Amniotic epithelial cell (primary cell): ENCODE data around the gene SEMA6C.

ENCODE experiments used
- DNase-seq: peaks from one replicate; pipeline ENCODE4 v3.0.0-alpha.2; 2010; ENCODE audit warnings: low read depth

Gene SEMA6C

DNA sequence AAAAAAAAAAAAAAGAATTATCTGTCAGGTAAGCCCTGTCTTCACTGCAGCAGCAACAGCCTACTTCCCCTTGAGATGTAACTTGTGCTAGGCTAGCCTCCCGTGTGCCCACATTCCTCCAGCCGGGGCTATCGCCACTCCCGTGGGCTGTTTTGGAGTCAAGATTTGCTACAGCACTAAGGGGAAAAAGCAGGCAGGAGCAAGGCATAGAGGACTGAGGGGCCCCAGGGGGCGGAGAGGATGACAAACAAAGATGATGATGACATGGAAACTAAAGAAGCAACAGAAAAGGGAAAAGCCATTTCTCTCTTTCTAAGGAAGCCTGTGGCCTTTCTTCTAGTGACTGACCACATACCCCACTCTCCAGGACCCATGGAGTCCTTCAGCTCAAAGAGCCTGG, 11.9 kb upstream of the SEMA6C start:
- no peak for DNase-seq

DNA sequence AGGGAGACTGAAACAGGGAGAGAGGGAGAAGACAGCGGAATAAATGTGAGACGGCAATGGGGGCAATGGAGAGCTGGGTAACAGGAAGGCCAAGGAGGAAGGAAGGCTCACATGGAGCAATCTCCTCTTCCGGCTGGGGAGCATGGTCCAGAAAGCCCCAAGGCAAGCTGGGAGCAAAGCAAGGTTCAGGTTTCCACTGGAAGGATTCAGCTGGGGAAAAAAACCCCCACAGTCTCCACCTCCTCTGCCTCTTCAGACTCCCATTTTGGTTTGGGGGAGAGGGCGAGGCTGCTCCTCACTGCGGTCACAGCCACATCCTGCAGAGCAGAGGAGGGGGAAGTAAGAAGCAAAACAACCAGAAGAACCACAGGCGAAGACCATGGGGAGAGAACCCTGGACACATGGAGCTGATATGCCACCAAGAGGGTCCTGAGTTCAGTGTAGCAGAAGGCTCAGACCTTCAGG, 10.7 kb upstream of the SEMA6C start:
- no peak for DNase-seq

DNA sequence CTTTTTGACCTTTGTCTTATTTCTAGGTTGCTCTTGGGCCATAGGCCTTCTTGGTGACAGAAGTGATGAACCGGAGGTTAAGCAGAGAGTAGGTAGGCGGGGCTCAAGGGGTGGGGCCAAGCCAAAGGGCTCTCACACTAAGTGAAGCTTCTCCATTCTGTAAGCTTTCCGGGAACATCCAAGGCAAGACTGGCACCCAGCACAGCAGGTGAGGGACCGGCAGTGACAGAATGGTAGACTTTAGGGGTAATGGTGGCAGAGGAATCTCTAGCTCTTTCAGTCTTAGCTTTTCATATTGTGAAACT, 10.0 kb upstream of the SEMA6C start, which contains the start of gene TNFAIP8L2:
Gene TNFAIP8L2, plus strand, starts transcription at position 135 of the 305 bp plus-strand sequence. CDS start 2,049 bp downstream, outside the sequence.
- no peak for DNase-seq

DNA sequence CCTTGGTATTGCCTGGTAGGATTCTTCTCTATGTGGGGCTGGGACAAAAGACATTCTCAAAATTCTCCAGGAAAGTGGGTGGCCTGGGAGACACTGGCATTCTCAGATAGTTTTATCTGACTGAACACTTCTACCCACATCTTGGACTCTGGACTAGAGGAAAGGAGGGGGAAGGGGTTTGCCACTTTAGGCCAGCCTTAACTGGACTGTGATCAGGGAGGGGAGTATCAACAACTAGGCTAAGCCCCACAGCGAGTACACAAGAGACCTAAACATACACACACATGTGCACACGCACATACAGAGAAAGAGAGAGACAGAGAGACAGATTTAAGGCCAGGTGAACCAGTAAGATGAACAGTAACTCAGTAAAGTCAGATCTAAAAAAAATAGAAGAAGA, 1.2 kb upstream of the SEMA6C start:
- no peak for DNase-seq

DNA sequence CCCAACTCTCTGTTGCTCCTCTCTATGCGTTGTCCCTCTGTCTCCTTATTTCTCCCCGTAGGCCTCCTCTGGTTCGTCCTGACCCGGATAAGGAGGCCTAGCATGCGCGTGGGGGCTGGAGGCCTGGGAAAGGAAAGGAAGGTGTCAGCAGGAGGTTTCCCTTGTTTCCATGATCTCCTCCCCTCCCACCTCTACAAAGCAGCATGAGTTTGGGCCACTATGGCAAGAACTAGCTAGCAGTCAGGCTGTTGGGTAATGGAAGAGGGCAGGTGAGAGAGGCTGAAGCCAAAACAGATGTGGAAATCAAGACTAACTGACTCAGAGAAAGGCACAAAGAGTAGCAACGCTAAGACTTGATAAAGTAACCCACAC, 687 bp upstream of the SEMA6C start:
- DNase-seq, result peak; percentile 75

DNA sequence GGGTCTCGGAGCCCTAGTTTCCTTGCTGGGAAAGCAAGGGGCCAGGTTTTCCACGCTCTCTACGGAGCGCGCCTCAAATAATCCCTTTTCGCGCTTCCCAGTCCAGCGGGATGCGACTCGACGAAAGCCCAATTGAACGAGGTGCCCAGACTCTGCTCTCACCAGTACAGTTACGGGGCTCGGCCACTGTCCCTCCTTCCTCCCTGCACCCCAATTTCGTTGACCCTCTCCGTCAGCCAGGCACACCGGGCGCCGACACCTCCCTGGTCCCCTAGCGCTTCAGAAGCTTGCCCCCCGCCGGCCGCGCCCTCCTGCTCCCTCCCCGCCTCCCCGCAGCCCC, 389 bp downstream of the SEMA6C start:
- DNase-seq, result no peak

DNA sequence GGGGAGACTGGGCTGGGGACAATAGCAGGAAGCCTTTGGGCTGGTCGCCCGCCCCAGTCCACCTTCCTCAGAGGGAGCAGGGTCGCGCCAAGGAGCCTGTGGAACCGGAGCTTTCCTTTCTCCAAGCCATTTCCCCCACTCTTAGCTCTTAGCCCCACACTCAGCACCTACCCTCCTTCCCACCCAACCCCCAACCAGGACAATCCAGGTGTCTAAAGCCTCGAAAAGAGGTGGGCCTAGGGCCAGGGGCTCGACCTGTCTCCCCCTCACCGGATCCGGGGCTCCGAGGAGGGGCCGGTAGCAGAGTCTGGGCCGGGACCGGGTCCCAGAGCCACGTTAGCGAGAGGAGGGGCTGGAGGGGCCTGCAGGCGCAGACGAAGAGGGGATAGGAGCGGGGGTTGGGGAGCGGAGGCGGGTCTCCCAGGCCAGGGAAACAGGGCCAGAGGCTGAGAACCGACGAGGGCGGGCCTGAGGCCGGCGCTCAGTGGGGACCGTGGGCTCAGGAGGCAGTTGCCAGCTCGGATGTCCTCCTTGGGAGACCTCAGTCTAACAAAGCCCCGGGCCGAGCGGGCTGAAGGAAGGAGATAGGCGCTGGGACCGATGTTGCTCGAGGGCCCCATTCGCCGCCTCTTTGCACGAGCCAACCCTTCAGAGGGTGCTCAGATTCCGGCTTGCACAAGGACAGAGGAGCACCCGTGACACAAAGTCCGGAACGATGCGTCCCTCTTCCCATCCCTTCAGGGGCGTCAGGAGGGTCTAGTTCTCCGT, 943 bp downstream of the SEMA6C start:
- no peak for DNase-seq

DNA sequence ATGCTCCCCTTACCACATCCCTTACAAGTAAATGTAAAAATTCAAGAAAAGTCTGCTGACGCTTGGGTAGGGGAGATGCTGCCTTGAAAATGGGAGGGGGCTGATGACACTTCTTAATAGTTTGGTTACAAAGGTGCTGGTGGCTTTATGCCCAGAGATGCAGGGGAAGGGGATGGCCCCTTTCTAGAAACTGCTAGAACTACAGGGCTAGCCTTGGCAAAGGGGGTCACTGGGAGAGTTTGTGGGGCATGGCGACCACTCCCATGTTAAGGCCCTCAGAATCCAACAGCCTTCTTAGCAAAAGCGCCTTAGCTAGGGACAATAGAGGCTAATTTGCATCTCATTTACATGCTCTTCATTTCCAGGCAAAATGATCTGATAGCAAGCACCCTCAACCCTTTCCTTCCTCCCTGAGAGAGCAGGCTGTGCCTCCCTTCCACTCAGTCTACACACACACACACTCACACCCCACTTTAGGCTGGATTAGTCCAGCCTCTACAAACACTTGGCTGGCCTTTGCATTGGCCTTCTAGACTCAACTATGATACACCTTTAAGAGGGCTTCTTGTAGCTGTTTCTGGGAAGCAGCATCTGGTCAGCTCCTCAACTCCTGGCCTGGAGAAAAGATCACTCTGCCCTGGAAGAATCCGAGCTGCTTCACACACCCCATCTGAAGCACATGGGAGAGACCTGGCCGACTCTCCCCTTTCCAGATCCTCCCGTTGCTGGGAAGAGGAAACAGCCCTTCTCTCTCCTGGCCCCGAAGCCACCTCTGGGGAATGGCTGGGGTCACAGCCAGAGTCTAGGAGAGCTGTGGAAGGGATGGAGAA, 1.7 kb downstream of the SEMA6C start:
- no peak for DNase-seq

DNA sequence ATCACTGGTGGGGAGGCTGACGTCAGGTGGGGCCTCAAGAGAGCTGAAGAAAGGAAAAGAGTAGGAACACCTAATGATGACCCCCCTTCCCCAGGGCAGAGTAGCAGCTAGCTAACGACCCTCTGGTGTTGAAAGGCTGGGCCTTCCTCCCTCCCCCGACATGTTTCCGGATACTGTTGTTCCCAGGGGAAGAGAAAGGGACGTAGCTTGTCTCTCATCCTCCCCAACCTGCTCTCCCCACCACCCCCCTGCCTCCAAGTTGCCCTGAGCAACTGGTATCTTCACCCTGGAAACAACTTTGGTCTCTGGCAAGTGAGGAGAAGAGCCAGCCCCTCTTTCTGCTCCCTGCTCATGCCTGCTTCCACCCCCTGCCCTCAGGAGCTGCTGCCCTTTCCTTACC, 2.4 kb downstream of the SEMA6C start:
- DNase-seq, result no peak

DNA sequence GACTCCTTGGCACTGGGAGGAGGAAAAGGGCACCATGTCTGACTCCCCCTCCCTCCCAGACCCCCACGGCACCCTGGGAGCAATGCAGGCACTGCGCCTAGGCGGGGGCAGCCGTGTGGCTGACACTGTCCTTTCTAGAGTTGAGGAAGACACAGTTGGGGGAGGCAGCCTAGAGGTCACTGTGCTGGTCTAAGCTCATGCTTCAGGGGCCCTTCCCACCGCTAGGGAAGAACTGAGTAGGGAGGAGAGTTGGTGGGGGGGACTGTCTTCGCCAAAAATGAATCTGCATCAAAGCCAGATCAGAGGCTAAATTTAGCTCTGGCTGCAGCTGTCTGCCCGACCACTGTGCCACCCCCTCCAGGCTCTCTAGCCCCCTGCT, 3.4 kb downstream of the SEMA6C start:
- no peak for DNase-seq

DNA sequence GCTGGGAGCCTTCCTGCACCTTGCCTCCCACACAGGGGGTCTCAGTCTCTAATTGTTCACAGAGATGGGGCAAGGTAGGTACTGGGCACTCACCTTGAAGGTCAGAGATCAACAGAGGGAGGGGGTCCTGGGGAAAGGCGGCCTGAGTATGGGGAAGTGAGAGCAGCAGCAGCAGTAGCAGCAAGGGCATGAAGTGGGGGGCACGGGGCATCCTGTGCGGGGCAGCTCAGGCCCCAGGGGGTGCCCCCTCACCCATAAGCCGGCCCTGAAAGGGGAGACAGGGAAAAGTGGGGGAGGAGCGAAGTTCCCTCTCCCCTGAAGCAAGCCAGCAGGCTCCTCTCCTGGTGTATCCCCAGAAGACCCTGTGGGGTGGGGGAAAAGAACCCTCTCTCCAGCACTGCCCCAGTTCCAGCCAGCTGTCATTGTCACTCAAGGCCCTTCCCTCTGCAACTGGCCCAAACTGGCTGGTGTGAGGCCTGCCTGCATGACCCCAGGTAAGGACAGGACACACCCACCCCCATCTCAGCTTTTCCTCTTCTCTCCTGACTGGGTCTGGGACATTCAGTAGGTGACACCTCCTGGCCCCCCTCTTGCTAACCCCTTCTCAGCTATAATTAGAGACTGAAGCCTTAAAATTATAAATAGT, 3.9 kb downstream of the SEMA6C start:
- no peak for DNase-seq

DNA sequence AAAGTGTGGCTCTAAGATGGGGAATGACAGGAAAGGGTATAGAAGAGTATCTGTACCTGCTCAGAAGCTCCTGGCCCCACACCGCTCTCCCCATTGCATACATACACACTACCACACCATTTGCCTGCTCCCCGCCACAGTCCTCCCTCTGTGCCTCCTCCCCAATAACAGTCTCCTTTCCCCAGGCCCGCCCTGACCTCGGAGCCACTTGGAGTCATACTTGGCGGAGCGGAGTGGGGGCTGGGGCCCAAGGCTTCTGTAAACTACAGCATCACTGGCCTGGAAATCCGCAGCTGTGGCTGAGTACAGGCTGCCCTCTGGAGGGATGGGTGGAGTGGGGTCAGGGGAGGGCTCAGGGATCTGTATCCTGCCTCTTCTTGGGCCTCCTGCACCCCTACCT, 8.6 kb downstream of the SEMA6C start:
- DNase-seq, result no peak

DNA sequence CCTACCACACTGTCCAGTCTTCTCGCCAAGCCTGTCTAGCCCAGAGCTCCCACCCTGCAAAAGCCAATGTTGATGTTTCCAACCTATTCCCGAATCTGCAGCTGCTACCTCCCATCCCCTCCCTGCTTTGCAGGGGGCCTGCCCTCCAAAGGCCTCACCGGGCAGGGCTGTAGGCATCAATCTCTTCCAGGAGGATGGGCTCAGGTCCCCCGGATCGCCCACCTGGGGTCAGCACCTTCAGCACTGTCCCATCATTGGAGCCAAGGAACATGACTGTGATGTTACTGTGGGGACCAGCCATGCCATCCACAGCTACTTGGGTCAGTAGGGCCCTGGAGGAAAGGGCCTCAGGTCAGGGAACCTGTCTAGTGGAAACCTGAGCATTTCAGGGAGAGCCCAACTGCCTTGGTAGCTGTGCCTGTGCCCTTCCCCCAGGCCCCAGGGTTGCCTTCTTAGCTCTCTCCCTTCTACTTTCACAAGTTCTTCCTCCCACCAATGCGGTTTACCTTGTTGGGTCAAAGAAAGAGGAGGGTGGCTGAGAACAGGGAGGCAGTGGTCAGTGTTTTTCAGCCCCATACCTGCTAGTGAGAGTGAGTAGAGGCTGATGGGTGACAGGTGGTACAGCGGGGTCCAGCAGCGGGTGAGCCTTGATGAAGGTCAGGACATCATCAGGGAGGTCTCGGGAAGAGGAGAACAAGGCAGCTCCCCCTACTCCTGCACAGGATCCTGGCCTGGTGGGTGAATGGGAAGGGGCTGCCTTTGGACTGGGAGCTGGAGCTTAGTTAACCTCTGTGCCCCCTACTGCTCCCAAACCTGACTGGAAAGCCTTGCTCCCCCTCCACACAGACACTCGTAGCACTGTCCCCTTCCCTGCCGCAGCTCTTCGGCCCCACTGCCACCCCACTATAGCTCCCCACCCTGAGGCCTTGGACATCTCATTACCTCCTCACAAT, 10.7 kb downstream of the SEMA6C start:
- no peak for DNase-seq

DNA sequence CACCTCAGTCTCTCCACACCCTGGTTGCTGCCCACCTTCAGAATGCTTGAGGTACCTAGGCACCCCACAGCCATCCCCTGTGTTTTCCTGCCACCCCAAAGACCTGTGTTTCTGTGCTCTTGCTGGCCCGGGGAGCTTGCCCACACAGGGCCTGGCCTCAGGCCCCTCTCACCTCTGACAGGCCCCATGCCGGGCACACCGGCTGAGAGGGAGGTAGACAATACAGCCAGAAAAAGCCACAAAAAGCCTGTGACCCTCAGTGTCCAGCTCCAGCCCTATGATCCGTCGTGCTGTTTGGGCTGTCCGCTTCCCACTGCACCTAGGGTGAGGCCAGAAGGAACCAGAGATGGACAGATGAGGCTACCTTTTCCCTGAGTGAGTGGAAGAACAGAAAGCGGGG, 11.4 kb downstream of the SEMA6C start:
- DNase-seq, result no peak

DNA sequence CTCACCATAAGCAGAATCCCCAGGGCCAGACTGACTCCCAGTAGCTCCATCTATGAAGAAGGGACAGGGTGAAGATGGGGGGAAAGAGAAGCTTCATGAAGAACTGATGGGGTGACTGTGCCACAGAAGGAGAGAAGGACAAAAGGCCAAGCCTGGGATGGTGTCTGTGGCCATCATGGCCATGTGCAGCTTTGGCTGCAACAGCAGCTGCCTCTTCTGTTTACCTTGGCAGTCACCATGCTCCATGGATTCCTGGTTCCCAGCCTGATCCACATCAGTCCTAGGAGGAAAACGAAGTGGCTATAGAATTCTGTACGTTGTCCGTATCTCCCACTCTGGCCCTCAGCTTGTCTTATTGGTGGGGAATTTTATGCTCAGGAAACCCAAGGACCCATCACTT, 12.0 kb downstream of the SEMA6C start:
- no peak for DNase-seq

DNA sequence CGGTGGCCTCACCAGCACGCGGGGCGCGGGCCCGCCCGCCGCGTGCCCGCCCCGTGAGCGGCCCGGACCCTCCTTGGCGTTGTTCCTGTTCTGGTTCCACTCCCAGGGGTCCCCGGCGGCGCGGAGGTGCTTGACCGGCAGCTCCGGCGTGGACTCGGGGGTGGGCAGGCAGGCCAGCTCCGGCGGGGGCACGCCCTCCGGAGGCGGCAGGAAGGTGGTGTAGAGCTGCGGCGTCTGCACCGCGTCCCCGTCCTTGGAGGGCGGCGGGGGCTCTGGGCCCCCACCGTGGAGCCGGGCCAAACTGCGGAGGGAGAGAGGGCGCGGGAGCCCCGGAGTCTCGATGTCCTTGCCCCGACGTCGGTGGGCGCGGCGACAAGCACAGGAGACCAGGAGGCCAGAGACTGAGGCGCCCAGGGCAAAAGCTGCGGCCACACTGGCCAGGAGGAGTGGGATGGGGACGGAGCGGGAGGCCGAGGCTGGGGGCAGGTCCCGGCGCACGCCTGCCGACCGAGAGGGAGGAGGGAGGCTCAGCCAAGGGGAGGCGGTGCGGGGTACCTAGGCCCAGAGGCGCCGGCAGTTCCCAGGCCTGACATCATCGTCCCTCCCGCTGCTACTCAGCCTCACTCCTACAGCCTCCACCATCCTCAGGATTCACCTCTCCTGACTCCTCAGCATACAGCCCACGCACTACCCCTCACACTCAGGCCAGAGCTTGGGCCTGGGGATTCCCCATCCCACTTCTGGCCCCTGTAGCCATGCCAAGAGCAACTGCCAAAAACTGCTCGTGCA, 13.2 kb downstream of the SEMA6C start:
- no peak for DNase-seq

DNA sequence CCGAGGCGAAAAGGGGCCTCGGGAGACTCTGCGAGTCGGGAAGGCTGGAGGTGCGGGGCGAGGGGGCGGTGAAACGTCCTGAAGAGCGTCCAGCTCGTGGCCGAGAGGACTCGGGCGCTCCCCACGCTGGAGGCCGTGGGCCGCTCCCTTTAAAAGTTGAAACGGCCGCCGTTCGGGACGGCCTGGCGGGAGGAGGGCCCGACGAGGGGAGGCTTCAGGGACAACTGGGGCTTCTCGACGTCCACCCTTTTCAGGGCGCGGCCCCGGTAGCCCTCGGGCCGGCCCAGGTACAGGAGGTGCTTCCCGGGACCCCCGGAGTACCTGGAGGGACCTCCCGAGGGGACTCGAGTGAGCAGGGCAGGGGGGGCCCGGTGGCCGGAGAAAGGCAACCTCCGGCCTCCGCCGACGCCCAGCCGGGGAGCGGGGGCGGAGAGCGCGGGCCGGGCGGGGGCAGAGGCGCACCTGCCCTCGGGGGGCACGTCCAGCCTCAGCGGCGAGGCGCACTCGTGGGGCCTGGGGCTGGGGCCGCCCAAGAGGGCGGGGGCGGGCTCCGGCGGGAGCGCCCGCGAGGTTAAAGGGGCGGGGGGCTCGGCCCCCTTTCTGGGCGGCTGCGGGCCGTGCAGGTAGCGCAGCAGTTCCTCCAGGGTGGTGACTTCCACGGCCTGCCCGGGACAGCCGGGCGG, 14.0 kb downstream of the SEMA6C start:
- no peak for DNase-seq

DNA sequence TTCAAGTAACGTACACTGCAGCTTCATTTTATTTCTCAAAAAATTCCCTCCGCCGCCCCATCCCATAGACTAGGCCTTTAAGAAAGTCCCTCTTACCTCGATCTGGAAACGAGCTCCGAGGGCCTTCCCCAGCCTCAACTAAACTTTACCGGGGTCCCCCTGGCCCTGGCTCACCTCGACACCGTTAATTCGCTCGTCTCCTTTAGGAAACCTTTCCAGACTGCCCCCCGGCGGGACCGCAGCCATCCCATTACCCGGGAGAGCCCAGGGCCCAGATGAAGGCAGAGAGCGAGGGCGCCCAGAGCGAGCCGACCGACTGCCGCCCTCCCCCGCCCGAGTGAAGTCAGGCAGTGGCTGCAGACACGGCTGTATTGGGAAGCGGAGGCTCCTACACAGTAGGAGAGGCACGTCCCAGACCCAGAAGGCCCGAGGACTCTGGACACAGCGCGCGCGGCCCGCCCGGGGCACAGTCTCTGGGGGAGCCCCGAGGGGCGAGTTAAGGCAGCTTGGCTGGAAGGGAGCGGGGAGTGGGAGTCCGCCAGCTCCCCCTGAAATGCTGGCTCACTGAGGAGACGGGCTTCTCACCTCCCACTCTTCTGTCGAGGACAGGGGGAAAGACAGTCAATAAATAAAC, 14.6 kb downstream of the SEMA6C start:
- DNase-seq, result peak; percentile 22

DNA sequence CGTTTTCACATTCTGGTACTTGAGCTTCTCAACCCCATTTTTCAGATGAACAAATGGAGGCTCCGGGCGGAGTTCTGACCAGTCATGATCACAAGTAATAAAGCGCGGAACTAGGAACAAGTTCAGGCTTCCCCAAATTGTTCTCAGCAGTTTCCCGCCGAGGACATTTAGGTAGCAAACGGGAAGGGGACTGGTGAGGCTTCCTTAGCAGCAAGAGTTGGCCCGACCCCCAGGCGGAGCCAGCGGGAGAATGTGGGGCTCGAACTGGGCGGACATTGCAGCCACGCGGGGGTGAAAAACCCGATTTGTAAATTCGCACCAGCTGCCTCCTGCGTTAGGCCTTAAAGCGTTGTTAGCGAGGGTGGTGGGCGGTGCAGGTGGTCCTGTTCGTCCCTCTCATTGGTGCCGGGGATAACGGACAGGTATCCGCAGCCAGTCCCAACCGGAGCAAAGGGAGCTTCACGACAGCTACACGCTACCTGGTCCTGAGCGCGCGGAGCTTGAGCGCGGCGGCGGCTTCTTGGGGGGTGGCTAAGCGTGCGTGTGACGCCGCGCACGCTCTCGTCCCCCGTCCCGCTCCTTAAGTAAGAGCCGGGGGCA, 15.3 kb downstream of the SEMA6C start:
- DNase-seq, result peak; percentile 93

DNA sequence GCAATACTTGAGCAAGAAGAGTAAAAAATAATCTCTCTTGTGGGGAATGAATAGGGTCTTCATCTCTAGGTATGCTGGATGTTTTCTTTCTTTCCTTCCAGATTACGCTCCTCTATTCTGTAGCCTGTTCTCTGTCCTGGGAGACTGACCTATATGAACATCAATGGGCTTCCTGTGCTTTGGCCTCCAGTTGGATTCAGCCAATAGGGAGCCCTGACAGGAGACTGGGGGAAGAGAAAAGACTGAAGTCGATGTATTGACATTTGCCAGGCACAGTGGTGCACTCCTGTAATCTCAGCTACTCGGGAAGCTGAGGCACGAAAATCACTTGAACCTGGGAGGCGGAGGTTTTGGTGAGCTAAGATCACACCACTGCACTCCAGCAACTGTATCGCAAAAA, 17.6 kb downstream of the SEMA6C start:
- DNase-seq, result no peak
